Inflammatory macrophage (primary cell): ENCODE data around the gene TFB2M.
A peak's percentile ranks its signal among the peaks of the same experiment; 100 is the strongest.
"Not testable (repeated sequence)": the region's sequence is repeated elsewhere in the genome, so short reads cannot be mapped to it uniquely, and the experiment has no call there.

ENCODE experiments used
- DNase-seq, 2 donors: peaks; one replicate each; pipeline ENCODE4 v3.0.0-alpha.2; 2020 to 2022
- total RNA-seq, 18 experiments: gene quantifications; one replicate each; lab custom pipeline; 2026; ENCODE audit warnings: mixed read lengths in 6 of 18, inconsistent platforms in 2 of 18; lab: John Stamatoyannopoulos, UW

The TFB2M gene, protein sequence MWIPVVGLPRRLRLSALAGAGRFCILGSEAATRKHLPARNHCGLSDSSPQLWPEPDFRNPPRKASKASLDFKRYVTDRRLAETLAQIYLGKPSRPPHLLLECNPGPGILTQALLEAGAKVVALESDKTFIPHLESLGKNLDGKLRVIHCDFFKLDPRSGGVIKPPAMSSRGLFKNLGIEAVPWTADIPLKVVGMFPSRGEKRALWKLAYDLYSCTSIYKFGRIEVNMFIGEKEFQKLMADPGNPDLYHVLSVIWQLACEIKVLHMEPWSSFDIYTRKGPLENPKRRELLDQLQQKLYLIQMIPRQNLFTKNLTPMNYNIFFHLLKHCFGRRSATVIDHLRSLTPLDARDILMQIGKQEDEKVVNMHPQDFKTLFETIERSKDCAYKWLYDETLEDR
- 3.2 to 17.9 (median 12.7) reads per million in 18 experiments for total RNA-seq

DNA sequence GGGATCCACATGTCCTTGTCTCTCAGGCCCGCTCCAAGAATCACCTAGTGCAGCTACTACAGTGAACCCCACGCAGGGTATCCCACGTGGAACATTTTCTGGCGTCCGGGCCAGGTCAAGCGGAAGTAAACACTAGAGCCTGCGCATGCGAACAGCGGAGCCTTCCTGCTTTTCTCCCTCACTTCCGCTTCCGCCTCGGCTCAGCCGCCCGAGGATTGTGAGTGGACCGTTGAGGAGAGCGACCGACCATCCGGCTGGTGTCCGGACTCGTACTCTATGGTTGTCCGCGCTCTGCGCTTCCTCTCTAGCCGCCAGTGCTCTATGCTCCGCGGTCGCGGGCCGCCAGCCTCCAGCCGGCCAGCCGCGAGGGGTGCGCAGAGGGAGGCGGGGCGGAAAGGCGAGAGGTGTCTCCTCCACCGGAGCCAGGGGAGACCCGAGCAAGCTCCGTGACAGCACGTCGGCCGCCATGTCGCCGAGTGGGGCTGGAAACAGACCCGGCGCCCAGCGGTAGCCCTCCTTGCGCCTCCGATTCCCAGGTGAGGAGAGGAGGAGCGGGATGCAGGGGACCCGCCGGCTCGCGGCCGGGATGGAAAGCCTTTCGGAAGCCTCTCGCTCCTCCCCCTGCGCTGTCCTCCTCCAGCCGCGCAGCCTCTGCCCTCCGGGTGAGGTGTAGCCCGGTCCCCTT lies at the start of gene TFB2M, which contains the start of gene CNST:
Gene TFB2M (minus strand): TSS at position 134 of the 685 bp plus-strand sequence. CDS start 123 bp downstream, at position 11.
Gene CNST (plus strand): TSS at position 329 of the 685 bp plus-strand sequence. CDS start 25,107 bp downstream, outside the sequence.
- peak; percentile 99 for DNase-seq

DNA sequence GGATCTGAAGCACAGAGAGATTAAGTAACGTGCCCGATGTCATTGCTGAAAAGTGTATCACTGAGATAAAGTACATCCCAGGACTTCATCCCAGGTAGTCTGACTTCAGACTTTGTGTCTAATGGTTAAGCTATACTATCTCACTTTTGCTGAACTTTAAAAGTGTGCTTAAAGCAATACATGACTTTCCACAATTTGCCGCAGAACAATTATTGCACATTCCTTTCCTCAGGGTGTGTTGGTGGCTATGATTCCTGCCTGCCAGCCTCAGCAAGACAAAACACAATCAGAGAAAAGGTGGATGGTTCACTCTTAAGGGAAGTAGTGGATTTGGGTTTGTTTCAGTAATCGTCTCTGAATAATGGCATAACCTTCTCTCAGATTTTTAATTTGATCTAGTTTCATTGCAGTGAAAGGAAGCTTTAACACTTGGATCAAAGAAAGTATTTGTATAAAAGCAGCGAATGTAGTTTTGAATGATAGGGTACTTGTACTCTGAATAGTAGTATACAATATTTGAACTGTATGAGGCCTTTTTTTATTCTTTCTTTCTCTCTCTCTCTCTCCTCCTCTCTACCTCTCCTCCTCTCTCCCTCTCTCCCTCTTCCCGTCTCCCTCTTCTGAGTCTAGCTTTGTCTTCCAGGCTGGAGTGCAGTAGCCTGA lies 47.2 kb upstream of the TFB2M start:
- no peak for DNase-seq

DNA sequence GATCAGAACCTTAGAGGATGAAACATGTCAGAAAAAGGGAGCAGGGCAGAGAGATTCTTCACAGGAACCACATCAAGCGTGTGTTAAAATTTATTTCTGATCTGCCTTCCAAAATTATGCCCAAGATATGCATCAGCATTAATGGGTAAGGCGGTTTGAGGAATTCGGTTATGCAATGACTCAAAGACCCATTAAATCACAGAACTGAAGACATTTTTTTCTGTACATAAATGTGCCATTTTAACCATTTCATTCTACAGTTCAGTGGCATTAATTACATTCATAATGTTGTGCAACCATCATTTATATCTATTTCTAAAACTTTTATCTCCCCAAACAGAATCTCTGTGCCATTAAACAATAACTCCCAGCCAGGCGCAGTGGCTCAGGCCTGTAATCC lies 43.6 kb upstream of the TFB2M start:
- DNase-seq, result no peak

DNA sequence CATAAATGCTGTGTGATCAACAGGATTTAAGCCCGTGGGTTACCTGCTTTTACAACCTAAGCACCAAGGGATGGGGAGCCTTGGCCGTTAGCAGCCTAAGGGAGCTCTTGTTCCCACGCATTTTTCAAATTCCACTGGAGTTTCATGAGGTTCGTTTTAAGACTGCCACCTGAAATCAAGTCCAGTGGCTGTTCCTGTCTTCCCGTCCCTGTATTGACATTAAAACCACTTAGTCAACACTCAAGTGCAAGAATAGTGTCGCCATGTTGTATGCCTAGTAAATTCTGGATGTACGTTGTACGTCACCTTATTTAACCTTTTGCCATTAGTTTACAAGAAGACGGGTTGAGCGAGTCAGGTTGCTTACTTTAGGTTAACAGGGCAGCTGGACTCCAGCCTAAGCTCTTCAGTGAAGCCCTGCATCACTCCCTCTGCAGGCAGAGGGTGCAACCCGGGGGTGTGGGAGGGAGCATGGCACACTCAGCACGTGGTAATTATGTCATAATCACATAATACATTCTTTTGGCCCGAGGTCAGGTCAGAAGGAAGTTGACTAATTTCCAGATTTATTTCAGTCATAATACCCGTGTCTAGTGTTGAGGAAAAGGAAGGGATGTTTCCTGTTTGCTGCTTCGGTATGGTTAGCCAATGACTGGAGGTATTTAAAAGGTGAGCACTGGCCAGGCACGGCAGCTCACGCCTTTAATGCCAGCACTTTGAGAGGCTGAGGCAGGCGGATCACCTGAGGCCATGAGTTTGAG lies 42.7 kb upstream of the TFB2M start:
- DNase-seq, result peak; percentile 92 to 96

DNA sequence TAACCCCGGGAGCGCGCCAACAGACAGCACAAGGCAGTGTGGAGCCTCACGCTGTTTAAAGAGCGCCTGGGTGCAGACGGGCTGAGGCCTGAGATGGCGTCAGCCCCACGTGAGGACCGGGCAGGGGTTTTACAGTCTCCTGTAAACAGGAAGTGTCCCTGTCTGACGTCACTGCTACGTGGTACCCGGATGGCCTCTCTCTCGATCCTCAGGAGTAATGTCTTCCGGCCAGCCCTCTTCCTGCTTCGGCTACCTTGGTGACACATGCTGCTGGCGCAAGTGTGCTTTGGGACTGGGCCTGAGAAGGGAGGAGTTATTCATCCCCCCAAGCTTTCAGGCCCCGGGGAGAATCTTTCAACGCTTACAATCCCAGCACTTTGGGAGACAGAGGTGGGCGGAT lies 41.4 kb upstream of the TFB2M start:
- DNase-seq, result no peak

DNA sequence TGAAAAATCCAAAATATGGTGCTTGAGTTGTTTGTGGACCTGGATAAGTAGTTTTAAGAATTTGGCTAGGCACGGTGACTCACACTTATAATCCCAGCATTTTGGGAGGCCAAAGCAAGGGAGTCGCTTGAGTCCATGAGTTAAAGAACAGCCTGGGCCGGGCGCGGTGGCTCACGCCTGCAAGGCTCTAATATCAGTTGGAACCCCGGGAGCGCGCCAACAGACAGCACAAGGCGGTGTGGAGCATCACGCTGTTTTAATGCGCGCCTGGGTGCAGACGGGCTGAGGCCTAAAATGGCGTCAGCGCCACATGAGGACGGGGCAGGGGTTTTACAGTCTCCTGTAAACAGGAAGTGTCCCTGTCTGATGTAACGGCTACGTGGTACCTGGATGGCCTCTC lies 39.2 kb upstream of the TFB2M start:
- DNase-seq, result not testable (repeated sequence)

DNA sequence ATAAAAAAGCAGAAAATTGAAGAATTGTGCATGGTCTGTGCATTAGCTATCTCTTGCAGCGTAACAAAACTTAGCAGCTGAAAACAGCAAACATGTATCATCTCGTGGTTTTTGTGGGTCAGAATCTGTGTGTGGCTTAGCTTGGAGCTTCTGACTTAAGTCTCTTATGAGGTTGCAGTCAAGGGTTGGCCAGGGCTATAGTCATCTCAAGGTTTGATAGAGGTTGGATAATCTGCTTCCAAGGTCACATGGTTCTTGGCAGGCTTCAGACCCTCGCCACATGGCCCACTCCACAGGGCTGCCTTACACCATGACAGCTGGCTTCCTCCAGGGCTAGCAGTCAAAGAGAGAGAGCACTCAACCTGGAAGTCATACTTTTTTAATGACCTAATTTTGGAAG lies 36.1 kb upstream of the TFB2M start:
- no peak for DNase-seq

DNA sequence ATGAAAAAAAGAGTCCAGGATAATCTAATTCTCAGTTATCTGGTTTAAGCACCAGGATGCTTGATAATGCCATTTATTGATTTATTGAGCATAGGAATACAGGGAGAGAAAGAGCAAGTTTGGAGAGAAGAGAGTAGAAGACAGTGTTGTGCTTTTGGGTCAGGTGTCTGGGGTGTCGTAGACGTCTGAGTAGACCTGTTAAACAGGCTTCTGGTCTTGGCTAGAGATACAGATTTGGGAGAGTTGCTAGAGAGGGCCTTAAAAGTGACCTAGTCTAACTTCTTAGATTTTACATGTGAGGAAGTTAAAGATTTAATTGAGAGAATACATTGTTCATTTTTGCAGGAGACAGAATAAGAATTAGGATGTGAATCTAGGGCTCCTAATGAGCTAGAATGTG lies 34.5 kb upstream of the TFB2M start:
- no peak for DNase-seq

DNA sequence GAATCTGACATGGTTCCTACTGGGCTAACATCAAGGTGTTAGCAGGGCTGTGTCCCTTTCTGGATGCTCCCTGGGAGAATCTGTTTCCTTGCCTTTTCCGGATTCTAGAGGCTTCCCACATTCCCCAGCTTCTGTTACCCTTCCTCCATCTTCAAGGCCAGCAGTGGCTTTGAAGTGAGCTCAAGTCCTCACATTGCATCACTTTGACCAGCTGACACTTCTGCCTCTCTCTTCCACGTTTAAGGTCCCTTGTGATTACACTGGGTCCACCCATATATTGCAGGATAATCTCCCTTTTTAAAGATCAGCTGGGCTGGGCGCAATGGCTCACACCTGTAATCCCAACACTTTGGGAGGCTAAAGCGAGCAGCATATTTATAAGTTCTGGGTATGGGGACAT lies 33.3 kb upstream of the TFB2M start:
- DNase-seq, result peak; percentile 54 to 62

DNA sequence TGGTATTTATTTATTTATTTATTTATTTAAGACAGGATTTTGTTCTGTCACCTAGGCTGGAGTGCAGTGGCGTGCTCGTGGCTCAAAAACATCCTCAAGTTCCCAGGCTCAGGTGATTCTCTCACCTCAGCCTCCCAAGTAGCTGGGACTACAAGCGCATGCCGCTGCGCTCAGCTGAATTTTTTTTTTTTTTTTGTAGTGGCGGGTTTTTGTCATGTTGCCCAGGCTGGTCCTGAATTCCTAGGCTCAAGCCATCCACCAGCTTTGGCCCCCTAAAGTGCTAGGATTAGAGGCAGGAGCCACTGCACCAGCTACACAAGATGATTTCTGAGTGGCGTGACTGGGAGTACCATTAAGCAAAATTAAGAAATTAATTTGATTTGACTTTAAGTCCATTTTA lies 31.9 kb upstream of the TFB2M start:
- DNase-seq, result no peak

DNA sequence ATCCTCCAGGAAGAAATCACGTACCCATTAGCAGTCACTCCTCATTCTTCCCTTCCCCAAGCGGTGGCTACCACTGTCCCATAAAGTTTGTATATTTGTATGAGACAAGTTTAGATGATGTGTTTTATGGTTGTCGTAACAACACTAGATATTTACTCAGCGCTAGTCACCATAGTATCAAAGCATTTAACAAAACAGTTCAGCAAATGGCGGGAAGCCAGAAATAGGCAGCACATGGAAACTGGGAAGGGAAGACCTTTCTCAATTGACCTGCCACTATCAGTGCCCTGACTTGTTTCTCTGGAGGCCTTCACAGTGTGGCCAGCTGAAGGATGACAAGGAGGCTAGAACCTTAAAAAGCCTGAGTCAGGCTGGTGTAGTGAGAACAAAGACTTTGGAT lies 31.3 kb upstream of the TFB2M start:
- no peak for DNase-seq

DNA sequence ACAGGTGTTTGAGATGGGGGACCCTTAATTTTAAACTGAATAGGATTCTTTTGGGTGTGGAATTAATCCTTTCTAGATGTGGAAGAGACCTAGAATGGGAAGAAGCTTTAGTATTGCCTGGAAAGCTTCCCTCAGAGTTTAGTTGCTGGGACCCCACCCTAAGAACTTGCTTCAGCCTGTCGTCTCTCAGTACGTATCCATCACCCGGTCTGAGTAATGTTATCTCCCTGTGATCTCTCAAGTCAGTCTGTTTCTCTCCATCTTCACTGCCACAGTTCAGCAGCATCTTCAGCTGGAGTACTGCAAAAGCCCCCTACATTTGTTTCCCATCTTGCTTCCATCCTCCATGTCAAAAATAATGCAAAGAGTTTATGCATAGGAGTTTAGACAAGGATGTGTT lies 29.1 kb upstream of the TFB2M start:
- no peak for DNase-seq

DNA sequence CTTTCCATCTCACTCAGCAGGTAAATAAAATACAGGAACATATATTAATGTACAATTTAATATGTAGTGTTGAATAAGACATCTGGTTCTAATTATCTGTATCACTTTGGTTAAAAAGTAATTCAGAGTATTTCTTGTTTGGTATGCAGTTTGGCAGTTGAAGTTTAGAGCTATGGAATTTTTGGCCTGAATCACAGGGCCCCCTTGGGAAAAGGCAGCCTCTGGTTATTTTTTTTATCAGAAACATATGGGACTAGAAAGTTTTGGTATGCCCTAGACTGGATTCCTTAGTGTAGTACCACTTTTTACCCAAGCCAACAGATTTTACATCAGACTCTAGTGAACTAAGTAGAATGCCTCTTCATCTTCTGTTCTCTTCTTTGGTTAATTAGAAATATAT lies 26.6 kb upstream of the TFB2M start:
- no peak for DNase-seq

DNA sequence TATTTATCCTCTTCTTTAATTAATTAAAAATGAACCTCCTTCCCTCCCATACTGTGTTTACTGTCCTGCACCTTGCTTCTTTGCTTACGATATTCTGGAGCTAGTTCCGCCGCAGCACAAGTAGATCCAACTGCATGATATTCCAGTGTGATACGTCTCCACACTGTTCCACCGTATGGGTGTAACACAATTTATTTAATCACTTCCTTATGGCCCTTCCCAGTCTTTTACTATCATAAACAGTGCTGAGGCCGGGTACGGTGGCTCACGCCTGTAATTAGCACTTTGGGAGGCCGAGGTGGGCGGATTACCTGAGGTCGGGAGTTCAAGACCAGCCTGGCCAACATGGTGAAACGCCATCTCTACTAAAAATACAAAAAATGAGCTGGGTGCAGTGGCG lies 25.9 kb upstream of the TFB2M start:
- no peak for DNase-seq

DNA sequence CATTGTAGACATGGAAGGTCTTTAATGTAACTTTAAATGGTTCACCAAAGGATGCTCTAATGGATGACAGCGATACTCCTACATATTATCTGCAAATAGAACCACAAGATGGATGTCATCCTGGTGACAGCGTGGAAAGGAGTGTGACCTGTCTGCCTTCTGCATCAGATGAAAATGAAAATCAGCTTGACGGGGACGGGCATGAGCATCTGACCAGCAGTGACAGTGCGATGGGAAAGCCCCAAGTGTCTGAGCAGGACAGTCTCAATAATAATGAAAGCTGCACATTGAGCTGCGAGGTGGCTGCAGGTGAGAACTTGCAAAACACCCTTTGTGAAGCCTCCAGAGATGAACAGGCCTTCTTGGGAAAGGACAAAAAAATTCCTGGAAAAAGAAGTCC lies 25.4 kb upstream of the TFB2M start:
- no peak for DNase-seq

DNA sequence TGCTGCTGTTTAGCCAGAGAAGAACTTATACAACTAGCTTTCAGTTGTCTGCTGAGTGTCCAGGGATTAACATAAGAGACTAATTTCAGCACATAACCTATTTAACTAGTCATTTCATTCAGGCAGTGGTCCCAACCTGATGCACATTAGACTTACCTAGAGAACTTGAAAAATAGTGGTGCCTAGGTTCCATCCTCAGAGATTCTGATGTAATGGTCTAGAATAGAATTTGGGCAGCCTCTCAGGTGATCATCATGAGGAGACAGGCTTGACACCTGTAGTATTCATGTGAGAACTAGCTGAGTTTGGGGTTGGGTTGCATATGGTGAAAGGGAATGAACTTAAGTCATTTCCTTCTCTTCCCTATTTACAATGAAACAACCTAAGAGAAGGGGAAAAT lies 25.0 kb upstream of the TFB2M start:
- no peak for DNase-seq

DNA sequence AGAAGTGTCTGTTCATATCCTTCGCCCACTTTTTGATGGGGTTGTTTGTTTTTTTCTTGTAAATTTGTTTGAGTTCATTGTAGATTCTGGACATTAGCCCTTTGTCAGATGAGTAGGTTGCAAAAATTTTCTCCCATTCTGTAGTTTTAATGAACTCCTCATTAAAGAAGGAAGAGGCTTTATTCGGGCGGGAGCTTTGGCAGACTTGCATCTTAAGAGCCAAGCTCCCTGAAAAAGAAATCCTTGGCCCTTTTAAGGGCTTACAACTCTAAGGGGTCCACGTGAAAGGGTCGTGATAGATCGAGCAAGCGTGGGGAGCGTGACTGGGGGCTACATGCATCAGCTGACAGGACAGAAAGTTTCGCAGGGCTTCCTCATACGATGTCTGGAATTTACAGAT lies 23.9 kb upstream of the TFB2M start:
- not testable (repeated sequence) for DNase-seq

DNA sequence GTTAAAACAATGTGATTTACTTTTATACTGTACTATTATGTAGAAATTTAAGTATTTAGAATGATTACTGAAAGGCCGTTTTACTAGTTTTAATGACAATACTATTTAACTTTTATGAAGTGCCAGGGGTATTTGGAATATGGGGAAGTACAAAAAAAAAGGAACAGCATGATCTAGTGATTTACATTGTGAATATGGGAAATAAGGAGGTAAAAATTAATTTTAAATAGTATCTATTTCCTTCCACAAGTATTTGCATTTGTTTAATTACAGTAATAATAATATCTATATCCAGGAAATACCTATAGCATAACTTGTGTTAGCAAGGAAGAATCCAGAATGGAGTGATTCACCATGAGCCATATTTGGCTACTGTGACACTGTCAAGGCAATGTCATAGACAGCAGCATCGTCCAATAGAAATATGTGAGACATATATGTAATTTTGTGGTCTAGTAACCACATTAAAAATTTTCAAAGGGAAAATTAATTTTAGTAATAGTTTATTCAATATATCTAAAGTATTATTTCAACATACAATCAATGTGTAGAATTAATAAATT lies 22.2 kb upstream of the TFB2M start:
- peak in 1 of 2 donors; percentile 59 for DNase-seq

DNA sequence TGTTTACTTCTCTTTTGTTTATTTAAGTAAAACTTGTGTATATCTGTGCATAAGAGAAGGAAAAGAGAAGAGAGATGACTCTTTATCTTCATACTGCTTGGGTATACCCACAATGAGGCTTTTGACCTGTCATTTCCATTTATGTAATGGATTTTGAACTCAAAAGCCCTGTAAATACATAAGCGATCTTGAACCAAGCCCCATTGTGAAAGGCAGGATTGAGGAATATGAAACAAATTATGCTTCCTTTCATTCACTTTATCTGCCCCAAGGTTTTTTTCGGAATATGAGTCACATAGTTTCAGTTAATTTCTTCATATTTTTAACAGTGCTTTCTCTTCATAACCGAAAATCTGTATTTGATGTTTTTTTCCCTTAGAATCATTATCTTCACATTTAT lies 21.5 kb upstream of the TFB2M start:
- DNase-seq, result peak; percentile 57 to 90

DNA sequence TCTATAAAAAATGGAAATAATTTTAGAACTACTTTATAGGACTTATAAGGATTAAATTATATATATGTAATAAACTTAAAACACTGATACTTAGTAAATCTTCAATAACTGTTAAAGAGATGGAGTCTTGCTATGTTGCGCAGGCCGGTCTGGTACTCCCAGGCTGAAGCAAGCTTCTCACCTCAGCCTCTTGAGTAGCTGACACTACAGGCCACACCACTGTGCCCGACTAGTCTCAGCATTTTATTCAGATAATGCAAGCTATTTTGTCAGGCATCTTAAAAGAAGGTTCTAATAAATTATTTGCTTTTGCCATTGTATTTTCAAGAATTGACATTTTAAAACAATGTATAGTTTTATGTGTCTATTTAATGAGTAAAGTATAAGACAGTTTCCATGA lies 21.0 kb upstream of the TFB2M start:
- no peak for DNase-seq

DNA sequence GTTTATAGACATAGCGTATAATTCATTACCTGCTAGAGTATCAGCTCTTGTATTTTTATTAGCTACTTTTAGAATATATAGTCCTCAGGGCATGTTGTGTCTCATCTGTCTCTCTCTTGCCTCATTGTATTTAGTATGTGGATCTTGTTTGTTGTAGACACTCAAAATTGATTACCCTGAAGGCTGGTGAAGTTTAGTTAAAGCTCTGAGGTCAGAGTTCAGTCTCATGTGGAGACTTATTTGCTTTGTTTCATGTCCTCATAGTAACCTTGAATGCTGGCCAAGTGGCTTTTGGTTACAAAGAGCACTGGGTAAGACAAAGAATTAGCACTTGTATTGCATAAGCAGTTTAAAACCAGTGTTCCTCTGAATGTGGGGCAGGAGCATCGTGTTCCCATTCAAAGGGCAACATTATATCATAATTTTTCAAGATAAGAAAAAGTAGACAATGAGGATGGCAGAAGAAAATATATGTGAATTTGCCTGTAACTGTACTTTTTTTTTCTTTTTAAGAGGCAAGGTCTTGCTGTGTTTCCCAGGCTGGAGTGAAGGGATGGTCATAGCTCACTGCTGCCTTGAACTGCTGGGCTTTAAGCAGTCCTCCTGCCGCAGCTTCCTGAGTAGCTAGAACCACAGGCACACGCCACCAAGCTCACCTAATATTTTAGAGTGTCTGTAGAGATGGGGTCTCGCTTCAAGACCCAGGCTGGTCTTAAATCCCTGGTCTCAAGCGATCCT lies 17.6 kb upstream of the TFB2M start:
- DNase-seq, result peak in 1 of 2 donors; percentile 33

DNA sequence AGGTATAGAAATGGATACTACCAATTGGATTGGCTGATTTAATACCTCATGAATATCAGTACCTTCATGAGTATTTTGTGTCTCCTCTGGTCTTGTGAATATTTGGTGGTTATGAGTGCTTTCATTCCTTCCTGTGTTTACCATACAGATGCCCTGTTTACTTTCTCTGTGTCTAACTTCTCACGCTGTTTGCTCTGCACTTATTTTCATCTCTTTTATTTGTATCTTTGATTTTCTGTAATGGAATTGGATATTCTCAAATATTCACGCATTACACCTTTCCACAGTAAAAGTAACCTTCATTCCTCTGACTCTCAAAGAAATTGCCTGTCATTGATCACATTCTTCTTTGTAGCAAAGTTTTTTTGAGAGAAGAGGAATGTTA lies 17.0 kb upstream of the TFB2M start:
- no peak for DNase-seq
